Prostate gland (tissue), 2 donors: Measurements from ENCODE around the gene POLD1. TPM values are rescaled to one million over a fixed set of nuclear protein-coding genes. Genes with fewer than 3 reads are reported as not detected.

Experiments used
- DNase-seq: peaks from one replicate; pipeline ENCODE4 v3.0.0-alpha.2; 2019; ENCODE audit warnings: low spot score
- H3K27ac ChIP-seq, 2 donors: fragments of 200-600 bp; sonication (generic); 2 replicates each; pipeline ENCODE4 v1.5.1; 2017 to 2019
- H3K27me3 ChIP-seq: fragments of 200-600 bp; sonication (generic); replicated peaks from 2 replicates; pipeline ENCODE4 v1.5.1; 2019; ENCODE audit not compliant: insufficient read depth
- H3K36me3 ChIP-seq, 2 donors: fragments of 200-600 bp; sonication (generic); 1 replicate in 1 of 2; 2 replicates in 1 of 2; pipeline versions ENCODE4 v1.5.1 to v1.8.1; 2017 to 2019
- H3K4me1 ChIP-seq: fragments of 200-600 bp; sonication (generic); replicated peaks from 2 replicates; pipeline ENCODE4 v1.5.1; 2019
- H3K4me3 ChIP-seq, 2 donors: fragments of 200-600 bp; sonication (generic); 2 replicates each; pipeline ENCODE4 v1.5.1; 2017 to 2019
- H3K9me3 ChIP-seq: fragments of 200-600 bp; sonication (generic); 2 replicates; pipeline ENCODE4 v1.5.1; 2017
- CTCF ChIP-seq, 4 experiments: fragments of 200-600 bp in 2 of 4; fragments of 450-650 bp in 2 of 4; sonication (generic) in 2 of 4; IDR thresholded peaks; 1 replicate in 3 of 4; 2 replicates in 1 of 4; pipeline ENCODE4 v1.5.1; 2016 to 2019; ENCODE audit warnings: antibody characterized with exemption in 4 of 4, mild to moderate bottlenecking in 2 of 4, moderate library complexity in 2 of 4
- POLR2A ChIP-seq: fragments of 450-650 bp; IDR thresholded peaks from one replicate; pipeline ENCODE4 v1.6.1; 2016; ENCODE audit warnings: antibody characterized with exemption, mild to moderate bottlenecking
- POLR2AphosphoS5 ChIP-seq: sonication (generic); formaldehyde crosslinking; IDR thresholded peaks from one replicate; pipeline ENCODE4 v1.6.1; 2017; ENCODE audit warnings: antibody characterized with exemption
- WGBS: methylation state at CpG from one replicate; pipeline ENCODE4 v1.1.5; 2018; 5-methylcytosine and 5-hydroxymethylcytosine counted together
- intact Hi-C: fragments of 100-400 bp; cut with DNase I; formaldehyde crosslinking; loops from one replicate; pipeline ENCODE4 v1.14.2; 2022
- total RNA-seq, 2 donors: library from RNA; depleted of rRNA; stranded (reverse); fragments of >200 nt; gene quantifications; one replicate each; pipeline ENCODE4 v1.1.0, GENCODE V29; 2016

POLD1 gene
- total RNA-seq, 2 donors from 2014 or later = 15.6 to 35.7 TPM

GRCh38 chr19:50430888-50431342, 46.8 kb downstream of the POLD1 start:
- no peak for DNase-seq
- no peaks in the 10 kb centered on the region for H3K4me1 ChIP-seq
- H3K27ac ChIP-seq = no peak overlapping the region
- no peak for TF ChIP-seq CTCF (IDR thresholded peaks at IDR 0.05)
- no peak for TF ChIP-seq POLR2A
- TF ChIP-seq POLR2AphosphoS5 = no peak
- no peaks in the 10 kb centered on the region for H3K9me3 ChIP-seq
- H3K4me3 ChIP-seq = peak overlapping the region in 1 of 2 donors; percentile 66
- intact Hi-C loops = no loop called here
- WGBS = 51% methylated on average over 13 of the region's 13 CpGs
- no peaks in the 10 kb centered on the region for H3K36me3 ChIP-seq
- no peaks in the 10 kb centered on the region for H3K27me3 ChIP-seq

GRCh38 chr19:50431343-50432220, 47.4 kb downstream of the POLD1 start:
- no peaks in the 10 kb centered on the region for H3K36me3 ChIP-seq
- peak overlapping the region; percentile 62 to 67 for H3K27ac ChIP-seq
- intact Hi-C loops = no loop called here
- 2% methylated on average over 41 of the region's 54 CpGs for WGBS
- H3K9me3 ChIP-seq = no peaks in the 10 kb centered on the region
- H3K27me3 ChIP-seq = no peaks in the 10 kb centered on the region
- DNase-seq = peak; percentile 86
- TF ChIP-seq CTCF (IDR thresholded peaks at IDR 0.05) (no peak), POLR2AphosphoS5 (peak; percentile 55), POLR2A (peak; percentile 52)
- peak overlapping the region; percentile 55 to 66 for H3K4me3 ChIP-seq
- H3K4me1 ChIP-seq = no peaks in the 10 kb centered on the region

DNA sequence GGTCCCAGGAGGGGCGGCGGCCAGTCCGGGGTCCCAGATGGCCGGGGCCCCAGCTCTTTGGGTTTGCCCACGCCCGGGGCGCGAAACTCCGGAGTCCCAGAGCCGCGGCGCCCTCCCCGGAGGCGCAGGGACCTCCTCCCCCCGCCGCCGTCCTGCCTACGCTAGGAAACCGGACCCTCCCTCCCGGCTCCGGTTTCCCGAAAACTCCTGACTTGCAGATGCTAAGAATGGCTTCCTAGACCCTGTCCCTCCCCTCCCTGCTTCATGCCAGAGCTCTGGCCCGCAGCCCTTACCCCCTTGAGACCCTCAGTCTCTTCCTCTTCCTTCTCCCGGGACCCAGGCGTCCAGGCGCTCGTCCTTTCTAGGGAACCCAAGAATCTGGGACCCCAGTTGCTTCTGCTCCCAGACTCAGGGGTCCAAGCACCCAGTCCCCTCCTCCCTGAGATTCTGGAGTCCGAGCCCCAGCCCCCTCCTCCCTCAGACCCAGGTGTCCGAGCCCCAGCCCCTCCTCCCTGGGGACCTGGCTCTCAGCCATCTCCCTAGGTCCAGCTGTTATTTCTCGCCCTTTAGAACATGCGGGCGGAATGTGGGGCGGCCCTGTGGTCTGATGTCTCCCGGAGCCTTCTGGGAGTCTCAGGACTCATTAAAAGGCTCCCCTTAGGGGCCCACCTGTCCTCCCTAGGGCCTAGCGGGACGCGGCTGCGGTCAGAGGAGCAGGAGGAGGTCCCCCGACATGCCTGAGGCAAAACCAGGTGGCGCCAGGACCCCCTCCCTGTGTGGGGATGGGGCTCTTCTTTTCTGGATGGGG, 48.3 kb downstream of the POLD1 start, which contains the start of gene MYBPC2:
MYBPC2 (plus strand) TSS at position 672 of the 808 bp plus-strand sequence; CDS start at position 734, 62 bp downstream.
- H3K4me3 ChIP-seq = peak within 1 kb of the TSS; percentile 55 to 66
- H3K27ac ChIP-seq = peak within 1 kb of the TSS; percentile 62 to 67
- H3K4me1 ChIP-seq = no peaks in the 10 kb centered on the region
- no peaks in the 10 kb centered on the region for H3K36me3 ChIP-seq
- no peaks in the 10 kb centered on the region for H3K27me3 ChIP-seq
- TF ChIP-seq POLR2AphosphoS5 (no peak), CTCF (IDR thresholded peaks at IDR 0.05) (no peak), POLR2A (no peak)
- no peaks in the 10 kb centered on the region for H3K9me3 ChIP-seq
- no peak for DNase-seq
- 8% methylated on average over 40 of the region's 40 CpGs for WGBS
- intact Hi-C loops = no loop called here

- H3K36me3 ChIP-seq = no peaks in the 10 kb centered on the region
- no peaks in the 10 kb centered on the region for H3K27me3 ChIP-seq
- H3K4me1 ChIP-seq = no peaks in the 10 kb centered on the region
- H3K4me3 ChIP-seq = no peak overlapping the region
- WGBS = 77% methylated on average over 19 of the region's 19 CpGs
- no peaks in the 10 kb centered on the region for H3K9me3 ChIP-seq
- no peak overlapping the region for H3K27ac ChIP-seq
- intact Hi-C loops = no loop called here
- TF ChIP-seq POLR2AphosphoS5 (no peak), CTCF (IDR thresholded peaks at IDR 0.05) (no peak), POLR2A (no peak)
- no peak for DNase-seq
These were observed 49.3 kb downstream of the POLD1 start for GRCh38 chr19:50433201-50434180.
